ENCODE measurements around the gene WDR7.

- TF ChIP-seq CTCF (IDR thresholded peaks at IDR 0.05) (no peak), POLR2A (IDR thresholded peaks at IDR 0.05) (no peak), POLR2AphosphoS5 (IDR thresholded peaks at IDR 0.05) (no peak), EP300 (IDR thresholded peaks at IDR 0.05) (no peak)
These were observed 227.6 kb downstream of the WDR7 start for GRCh38 chr18:56878711-56879110.

Measured in gastroesophageal sphincter (tissue), 3 donors.